ENCODE results near the gene TNFRSF9.

TNFRSF9 gene

DNA sequence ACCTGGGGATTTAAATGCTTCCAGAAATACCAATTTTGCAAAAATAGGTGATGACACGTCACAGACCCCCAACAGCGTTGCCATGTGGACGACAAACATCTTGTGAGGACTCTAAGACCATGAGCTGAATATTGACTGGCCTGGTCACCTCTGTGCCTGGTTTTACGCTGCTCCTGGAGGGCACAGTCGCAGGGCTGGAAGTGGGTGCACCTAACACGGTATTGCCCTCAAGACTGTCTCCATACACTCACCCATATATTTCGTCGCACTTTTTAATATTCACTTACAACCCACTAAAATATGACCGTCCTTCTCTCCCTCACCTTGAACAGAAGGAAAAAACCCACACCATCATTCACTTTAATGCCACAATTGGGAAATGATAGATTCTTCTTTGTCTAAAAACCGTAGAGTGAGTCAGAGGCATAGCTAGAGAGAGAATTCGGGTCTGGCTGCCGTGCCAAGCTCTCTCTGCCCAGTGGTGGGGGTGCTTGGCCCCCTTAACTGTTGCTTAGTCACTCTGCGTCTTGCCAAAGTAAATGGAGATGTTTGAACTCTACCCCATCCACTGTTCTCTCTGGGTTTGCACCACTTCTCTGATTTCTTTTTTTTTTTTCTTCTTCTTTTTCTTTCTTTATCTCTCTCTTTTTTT, 47.0 kb downstream of the TNFRSF9 start:
- no peak for DNase-seq (ENCODE audit: extremely low spot score)
- ChIA-PET POLR2A (no interaction called here), CTCF (no interaction called here)
- TF ChIP-seq CTCF (IDR thresholded peaks at IDR 0.05; ENCODE audit: control extremely low read depth, extremely low read depth, low read depth, missing control alignments), result no peak

DNA sequence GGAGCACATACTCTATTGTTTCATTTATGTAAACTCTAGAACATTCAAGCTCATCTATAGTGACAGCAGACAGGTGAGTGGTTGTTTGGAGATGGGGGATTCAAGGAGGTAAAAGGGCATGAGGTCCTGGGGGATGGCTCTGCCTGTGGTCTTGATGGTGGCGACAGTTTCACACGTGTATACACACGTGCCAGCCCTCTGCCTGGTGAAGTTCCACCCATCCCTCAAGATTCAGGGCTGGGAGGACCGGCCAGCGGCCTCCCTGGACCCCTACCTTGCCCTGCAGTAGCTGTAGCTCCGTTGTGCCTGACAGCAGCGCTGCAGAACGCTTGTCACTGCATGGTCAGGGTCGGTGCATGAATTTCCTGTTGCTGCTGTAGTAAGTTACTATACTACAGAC, 48.8 kb downstream of the TNFRSF9 start:
- ChIA-PET CTCF (interaction anchor here (1.1 to 1.5 kb wide), 2 partner anchors 12 to 69 kb away, joined by 3 to 4 read pairs; no protein-coding TSS in a partner anchor), POLR2A (no interaction called here)
- no peak for TF ChIP-seq CTCF (IDR thresholded peaks at IDR 0.05; ENCODE audit: control extremely low read depth, extremely low read depth, low read depth, missing control alignments)
- DNase-seq (ENCODE audit: extremely low spot score), result no peak

- ChIA-PET POLR2A (no interaction called here), CTCF (no interaction called here)
- TF ChIP-seq CTCF (IDR thresholded peaks at IDR 0.05; ENCODE audit: control extremely low read depth, extremely low read depth, low read depth, missing control alignments), result no peak
- DNase-seq (ENCODE audit: extremely low spot score), result no peak
Observed at GRCh38 chr1:7890853-7891252, 49.8 kb downstream of the TNFRSF9 start.

DNA sequence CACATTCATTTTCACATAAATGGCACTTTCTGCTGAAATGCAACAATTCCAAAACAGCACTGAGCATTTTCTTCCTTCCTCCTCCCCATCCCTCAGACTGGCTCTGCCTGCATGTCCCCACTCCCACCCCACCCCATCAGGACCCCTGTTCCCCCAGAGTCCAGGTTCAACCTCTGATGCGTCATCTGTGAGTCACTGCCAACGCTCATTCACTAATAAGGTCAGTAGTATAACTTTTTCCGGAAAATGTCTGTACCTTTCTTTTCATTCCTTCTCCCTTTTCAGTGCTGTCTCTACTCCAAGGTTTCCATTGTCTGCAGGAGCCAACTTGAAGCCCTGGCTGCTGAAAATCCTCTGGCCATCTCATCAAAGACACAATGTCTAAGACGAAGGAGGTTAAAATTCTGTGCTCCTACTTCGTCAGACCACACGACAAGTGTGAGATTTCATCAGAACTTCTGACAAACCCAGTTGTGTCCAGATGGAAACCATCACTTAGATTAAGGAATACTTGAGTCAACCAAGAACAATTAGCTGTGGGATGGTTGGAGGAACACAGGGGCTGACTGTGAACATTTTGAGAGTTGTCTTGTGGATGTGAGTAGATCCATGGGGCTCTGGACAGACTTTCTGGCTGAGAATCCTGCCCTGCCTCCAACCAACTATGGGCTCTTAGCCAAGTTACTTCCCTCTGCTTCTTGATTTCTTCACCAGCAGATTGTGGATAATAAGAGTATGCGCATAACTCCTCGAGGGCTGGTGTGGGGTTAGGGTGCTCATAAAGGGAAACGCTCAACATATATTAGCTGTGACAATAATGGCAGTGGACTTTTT, 52.2 kb downstream of the TNFRSF9 start:
- DNase-seq (ENCODE audit: extremely low spot score), result no peak
- ChIA-PET CTCF (no interaction called here), POLR2A (no interaction called here)
- TF ChIP-seq CTCF (IDR thresholded peaks at IDR 0.05; ENCODE audit: control extremely low read depth, extremely low read depth, low read depth, missing control alignments), result no peak

DNA sequence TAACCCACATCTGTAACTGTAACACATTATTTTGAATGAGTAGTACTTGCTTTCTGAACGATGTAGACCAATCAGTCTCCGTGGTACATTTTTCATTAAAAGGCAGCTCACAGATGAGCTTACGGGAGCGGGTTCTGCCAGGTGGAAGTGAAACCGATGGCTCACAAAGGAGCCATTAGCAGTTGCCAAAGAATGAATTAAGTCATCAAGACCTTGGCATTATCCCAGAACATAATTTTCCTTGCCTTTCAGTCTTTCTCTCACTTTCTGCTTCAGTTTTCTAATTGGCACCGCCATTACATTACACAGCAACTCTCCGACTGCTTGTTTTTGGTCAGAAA, 54.3 kb downstream of the TNFRSF9 start:
- DNase-seq (ENCODE audit: extremely low spot score), result no peak
- no peak for TF ChIP-seq CTCF (IDR thresholded peaks at IDR 0.05; ENCODE audit: control extremely low read depth, extremely low read depth, low read depth, missing control alignments)
- CTCF ChIA-PET, result interaction anchor here (0.8 to 1.4 kb wide), 2 partner anchors 13 to 14 kb away, joined by 3 to 4 read pairs; no protein-coding TSS in a partner anchor
- POLR2A ChIA-PET, result no interaction called here

DNA sequence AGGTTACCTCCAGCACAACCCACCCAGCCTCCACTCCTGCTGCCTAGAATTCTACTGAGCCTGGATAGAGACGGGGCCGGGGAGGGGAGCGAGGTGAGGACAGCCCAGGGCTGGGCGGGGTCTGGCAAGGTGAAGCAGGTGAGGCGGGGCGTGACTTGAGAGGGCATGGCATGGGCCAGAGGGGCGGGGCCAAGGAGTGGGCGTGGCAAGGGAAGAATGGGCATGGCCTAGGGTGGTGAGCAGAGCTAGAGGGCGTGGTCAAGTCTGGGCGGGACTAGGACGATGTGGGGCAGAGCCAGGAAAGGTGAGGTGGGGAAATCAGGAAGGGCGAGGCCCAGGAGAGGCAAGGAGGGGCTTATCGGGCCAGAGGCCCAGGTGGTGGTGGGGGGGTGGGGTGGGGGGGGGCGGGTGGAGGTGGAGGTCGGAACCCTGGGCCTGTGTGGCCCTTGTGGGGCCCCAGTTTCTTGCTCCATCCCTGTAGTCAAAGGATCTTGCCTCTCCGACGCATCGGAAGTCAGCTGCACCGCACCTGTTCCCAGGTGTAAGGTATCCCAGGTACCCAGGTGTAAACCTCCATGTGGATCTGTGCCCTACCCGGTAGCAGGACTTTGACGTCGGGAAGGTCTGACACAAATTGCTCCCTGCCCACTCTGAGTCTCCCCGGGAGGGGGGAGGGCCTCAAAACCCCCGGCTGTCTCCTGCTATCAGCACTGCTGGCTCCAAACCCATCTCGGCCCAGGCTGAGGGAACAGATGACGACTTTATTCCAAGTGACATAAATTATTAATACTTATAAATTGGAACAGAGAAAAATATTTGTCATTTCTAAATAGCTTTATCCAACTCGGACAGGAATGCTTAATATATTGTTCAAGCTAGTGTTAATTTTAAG, 54.9 kb downstream of the TNFRSF9 start:
- ChIA-PET POLR2A (no interaction called here), CTCF (interaction anchor here (1.4 kb wide), 1 partner anchor 14 kb away, joined by 4 read pairs; no protein-coding TSS in a partner anchor)
- DNase-seq (ENCODE audit: extremely low spot score), result no peak
- no peak for TF ChIP-seq CTCF (IDR thresholded peaks at IDR 0.05; ENCODE audit: control extremely low read depth, extremely low read depth, low read depth, missing control alignments)
